ENCODE results near the gene TRIM71. TPM values are rescaled to one million over a fixed set of nuclear protein-coding genes. Genes with fewer than 3 reads are reported as not detected.

TRIM71 gene
- total RNA-seq, 1 donor from 2014 or later, result 106 TPM

DNA sequence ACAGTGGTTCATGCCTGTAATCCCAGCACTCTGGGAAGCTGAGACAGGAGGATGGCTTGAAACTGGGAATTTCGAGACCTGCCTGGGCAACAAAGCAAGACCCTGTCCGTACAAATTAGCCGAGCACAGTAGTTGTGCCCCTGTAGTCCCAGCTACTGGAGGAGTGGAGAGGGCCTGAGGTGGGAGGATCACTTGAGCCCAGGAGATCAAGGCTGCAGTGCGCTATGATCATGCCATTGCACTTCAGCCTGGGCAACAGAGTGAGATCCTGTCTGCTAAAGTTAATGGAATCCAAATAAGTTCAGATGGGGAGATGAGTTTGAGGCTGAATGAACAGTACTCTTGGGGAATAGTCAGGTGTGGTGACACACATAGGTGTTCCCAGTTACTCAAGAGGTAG lies 14.4 kb downstream of the TRIM71 start:
- Mint-ChIP-seq H3K4me3 (no peak overlapping the region), H3K4me1 (peaks cover 65% of the 10 kb centered on the region), H3K9me3 (no peaks in the 10 kb centered on the region), H3K27ac (no peak overlapping the region), H3K36me3 (peaks cover 9% of the 10 kb centered on the region), H3K27me3 (ENCODE audit: insufficient read depth, low read depth) (no peaks in the 10 kb centered on the region)
- Histone ChIP-seq H3K36me3 (peaks cover 3% of the 10 kb centered on the region), H3F3A (ENCODE audit: low read depth) (peaks cover 89% of the 10 kb centered on the region), H3K79me2 (ENCODE audit: low read depth) (peaks cover 100% of the 10 kb centered on the region), H3K9ac (no peak overlapping the region), H4K20me1 (ENCODE audit: low read depth) (peaks cover 100% of the 10 kb centered on the region), H2AFZ (replicated peaks) (no peak overlapping the region), H3K4me2 (no peak overlapping the region), H3K4me1 (peaks cover 65% of the 10 kb centered on the region), H3K9me3 (ENCODE audit: low read depth) (no peaks in the 10 kb centered on the region), H3K27ac (peak overlapping the region; percentile 70), H3K4me3 (no peak overlapping the region), H3K27me3 (no peaks in the 10 kb centered on the region)
- TF ChIP-seq EZH2phosphoT487 (IDR thresholded peaks at IDR 0.05) (no peak), EZH2 (IDR thresholded peaks at IDR 0.05) (no peak)
- TF ChIP-seq, protein P1, sequence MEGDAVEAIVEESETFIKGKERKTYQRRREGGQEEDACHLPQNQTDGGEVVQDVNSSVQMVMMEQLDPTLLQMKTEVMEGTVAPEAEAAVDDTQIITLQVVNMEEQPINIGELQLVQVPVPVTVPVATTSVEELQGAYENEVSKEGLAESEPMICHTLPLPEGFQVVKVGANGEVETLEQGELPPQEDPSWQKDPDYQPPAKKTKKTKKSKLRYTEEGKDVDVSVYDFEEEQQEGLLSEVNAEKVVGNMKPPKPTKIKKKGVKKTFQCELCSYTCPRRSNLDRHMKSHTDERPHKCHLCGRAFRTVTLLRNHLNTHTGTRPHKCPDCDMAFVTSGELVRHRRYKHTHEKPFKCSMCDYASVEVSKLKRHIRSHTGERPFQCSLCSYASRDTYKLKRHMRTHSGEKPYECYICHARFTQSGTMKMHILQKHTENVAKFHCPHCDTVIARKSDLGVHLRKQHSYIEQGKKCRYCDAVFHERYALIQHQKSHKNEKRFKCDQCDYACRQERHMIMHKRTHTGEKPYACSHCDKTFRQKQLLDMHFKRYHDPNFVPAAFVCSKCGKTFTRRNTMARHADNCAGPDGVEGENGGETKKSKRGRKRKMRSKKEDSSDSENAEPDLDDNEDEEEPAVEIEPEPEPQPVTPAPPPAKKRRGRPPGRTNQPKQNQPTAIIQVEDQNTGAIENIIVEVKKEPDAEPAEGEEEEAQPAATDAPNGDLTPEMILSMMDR (IDR thresholded peaks at IDR 0.05), result no peak
- DNase-seq (ENCODE audit: low spot score), result no peak

DNA sequence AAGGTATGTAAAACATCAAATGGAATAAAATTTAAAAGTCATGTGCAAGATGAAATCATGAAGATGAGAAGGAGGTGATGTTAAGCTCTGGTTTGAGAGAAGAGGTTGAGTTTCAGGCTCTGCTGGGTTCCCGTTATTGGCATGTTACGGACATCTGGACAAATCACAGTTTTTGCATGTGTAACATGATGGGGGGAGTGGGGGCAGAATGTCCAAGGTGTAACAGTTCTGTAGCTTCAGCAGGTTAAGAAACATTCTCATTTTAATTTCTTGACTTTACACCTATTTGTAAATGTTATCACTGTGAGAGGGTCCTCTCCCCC lies 17.2 kb downstream of the TRIM71 start:
- Histone ChIP-seq H3K4me3 (peak overlapping the region; percentile 36), H3K79me2 (ENCODE audit: low read depth) (peaks cover 100% of the 10 kb centered on the region), H4K20me1 (ENCODE audit: low read depth) (peaks cover 100% of the 10 kb centered on the region), H3K9me3 (ENCODE audit: low read depth) (no peaks in the 10 kb centered on the region), H3K27me3 (no peaks in the 10 kb centered on the region), H3K27ac (peak overlapping the region; percentile 98), H3K4me2 (peak overlapping the region; percentile 81), H3K9ac (no peak overlapping the region), H2AFZ (replicated peaks) (no peak overlapping the region), H3K4me1 (peaks cover 77% of the 10 kb centered on the region), H3F3A (ENCODE audit: low read depth) (peaks cover 98% of the 10 kb centered on the region), H3K36me3 (peaks cover 3% of the 10 kb centered on the region)
- no peak for DNase-seq (ENCODE audit: low spot score)
- TF ChIP-seq, protein P1 (IDR thresholded peaks at IDR 0.05), result no peak
- TF ChIP-seq EZH2 (IDR thresholded peaks at IDR 0.05) (no peak), EZH2phosphoT487 (IDR thresholded peaks at IDR 0.05) (no peak)
- Mint-ChIP-seq H3K27me3 (ENCODE audit: insufficient read depth, low read depth) (peaks cover 2% of the 10 kb centered on the region), H3K36me3 (peaks cover 9% of the 10 kb centered on the region), H3K9me3 (no peaks in the 10 kb centered on the region), H3K4me3 (peak overlapping the region; percentile 52), H3K4me1 (peaks cover 76% of the 10 kb centered on the region), H3K27ac (no peak overlapping the region)

DNA sequence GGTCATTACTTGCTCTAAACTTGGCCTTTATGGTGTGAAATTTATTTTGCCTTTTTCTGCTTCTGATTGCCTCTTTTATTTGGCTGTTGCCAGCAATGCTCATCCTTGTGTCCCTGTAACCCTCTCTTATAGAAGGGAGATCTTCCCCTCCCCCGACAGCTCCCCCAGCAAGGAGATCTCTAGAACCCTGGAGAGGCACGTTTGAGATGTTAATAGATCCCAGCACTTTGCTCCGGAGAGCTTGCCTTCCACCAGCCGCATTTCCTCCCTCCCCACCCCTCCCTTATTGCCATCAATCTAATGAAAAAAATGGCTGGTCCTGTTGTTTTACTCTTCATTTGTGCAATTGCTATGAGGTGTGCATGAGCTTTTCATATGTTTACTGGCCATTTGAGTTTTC lies 18.2 kb downstream of the TRIM71 start:
- Mint-ChIP-seq H3K9me3 (no peaks in the 10 kb centered on the region), H3K4me1 (peaks cover 85% of the 10 kb centered on the region), H3K27me3 (ENCODE audit: insufficient read depth, low read depth) (peaks cover 5% of the 10 kb centered on the region), H3K36me3 (peaks cover 7% of the 10 kb centered on the region), H3K27ac (peak overlapping the region; percentile 17), H3K4me3 (peak overlapping the region; percentile 34)
- Histone ChIP-seq H3K4me1 (peaks cover 87% of the 10 kb centered on the region), H3K9me3 (ENCODE audit: low read depth) (no peaks in the 10 kb centered on the region), H4K20me1 (ENCODE audit: low read depth) (peaks cover 100% of the 10 kb centered on the region), H3K4me3 (peak overlapping the region; percentile 36), H3K27ac (peak overlapping the region; percentile 98), H3K9ac (no peak overlapping the region), H3F3A (ENCODE audit: low read depth) (peaks cover 98% of the 10 kb centered on the region), H3K36me3 (peaks cover 3% of the 10 kb centered on the region), H2AFZ (replicated peaks) (no peak overlapping the region), H3K79me2 (ENCODE audit: low read depth) (peaks cover 100% of the 10 kb centered on the region), H3K27me3 (no peaks in the 10 kb centered on the region), H3K4me2 (peak overlapping the region; percentile 81)
- peak; percentile 50 for DNase-seq (ENCODE audit: low spot score)
- TF ChIP-seq EZH2 (IDR thresholded peaks at IDR 0.05) (no peak), EZH2phosphoT487 (IDR thresholded peaks at IDR 0.05) (no peak)
- TF ChIP-seq, protein P1 (IDR thresholded peaks at IDR 0.05), result no peak
